Stimulated activated CD8-positive, alpha-beta memory T cell treated with anti-CD3 and anti-CD28 coated beads, Interleukin-12 subunit alpha, Interleukin-12 subunit beta, amount 100 ng/mL, for 24 hours (primary cell): ENCODE measurements around the gene BMI1.

Experiments
- DNase-seq: peaks from one replicate; pipeline ENCODE4 v3.0.0-alpha.2; 2020; ENCODE audit errors: extremely low read depth

Gene BMI1

GRCh38 chr10:22367471-22367870, 46.6 kb downstream of the BMI1 start:
- no peak for DNase-seq

- no peak for DNase-seq
Measured at GRCh38 chr10:22368402-22368801, 47.5 kb downstream of the BMI1 start.

GRCh38 chr10:22368981-22369380, 48.1 kb downstream of the BMI1 start:
- DNase-seq: no peak

- DNase-seq: no peak
Measured at GRCh38 chr10:22369434-22370072, 48.7 kb downstream of the BMI1 start.

GRCh38 chr10:22370320-22370719, 49.4 kb downstream of the BMI1 start:
- DNase-seq: no peak

GRCh38 chr10:22372298-22372697, 51.4 kb downstream of the BMI1 start:
- DNase-seq: no peak

- no peak for DNase-seq
Measured at GRCh38 chr10:22372917-22373316, 52.0 kb downstream of the BMI1 start.

GRCh38 chr10:22374489-22375126, 53.7 kb downstream of the BMI1 start:
- no peak for DNase-seq

GRCh38 chr10:22379059-22379458, 58.2 kb downstream of the BMI1 start:
- DNase-seq: peak; percentile 21
